22Rv1 (cell line): ENCODE measurements around the gene PPARG.
"Not testable (repeated sequence)": the region's sequence is repeated elsewhere in the genome, so short reads cannot be mapped to it uniquely, and the experiment has no call there.

Experiments
- H3K27ac ChIP-seq: fragments of 450-650 bp; 2 replicates; pipeline ENCODE4 v1.5.1; 2017
- ZFX ChIP-seq: fragments of 450-650 bp; IDR thresholded peaks from 2 replicates; pipeline ENCODE4 v1.6.1; 2017; ENCODE audit warnings: antibody characterized with exemption, borderline replicate concordance
- TF ChIP-seq, protein P1 (sequence below): fragments of 450-650 bp; IDR thresholded peaks from 2 replicates; pipeline ENCODE4 v1.5.1; 2017; ENCODE audit warnings: mild to moderate bottlenecking

PPARG gene

DNA sequence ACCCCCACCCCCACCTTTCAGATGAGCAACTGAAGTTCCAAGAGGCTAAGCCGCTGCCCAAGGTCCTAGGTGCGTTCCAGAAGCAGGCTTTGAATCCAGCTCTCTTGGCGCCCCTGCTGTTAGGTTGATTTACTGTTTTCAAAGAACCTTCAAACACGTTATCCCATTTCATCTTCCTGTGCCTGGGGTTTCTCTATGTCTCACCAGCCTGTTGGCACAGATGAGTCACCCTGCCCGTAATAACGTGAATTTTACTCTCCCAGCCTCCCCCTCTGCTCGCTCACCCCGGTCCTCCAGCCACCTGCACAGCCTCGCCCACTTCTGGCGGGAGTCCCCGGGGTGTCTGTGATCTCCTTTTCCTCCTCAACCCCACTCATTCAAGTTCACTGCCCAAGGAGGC, 182.4 kb downstream of the PPARG start:
- TF ChIP-seq, protein P1, sequence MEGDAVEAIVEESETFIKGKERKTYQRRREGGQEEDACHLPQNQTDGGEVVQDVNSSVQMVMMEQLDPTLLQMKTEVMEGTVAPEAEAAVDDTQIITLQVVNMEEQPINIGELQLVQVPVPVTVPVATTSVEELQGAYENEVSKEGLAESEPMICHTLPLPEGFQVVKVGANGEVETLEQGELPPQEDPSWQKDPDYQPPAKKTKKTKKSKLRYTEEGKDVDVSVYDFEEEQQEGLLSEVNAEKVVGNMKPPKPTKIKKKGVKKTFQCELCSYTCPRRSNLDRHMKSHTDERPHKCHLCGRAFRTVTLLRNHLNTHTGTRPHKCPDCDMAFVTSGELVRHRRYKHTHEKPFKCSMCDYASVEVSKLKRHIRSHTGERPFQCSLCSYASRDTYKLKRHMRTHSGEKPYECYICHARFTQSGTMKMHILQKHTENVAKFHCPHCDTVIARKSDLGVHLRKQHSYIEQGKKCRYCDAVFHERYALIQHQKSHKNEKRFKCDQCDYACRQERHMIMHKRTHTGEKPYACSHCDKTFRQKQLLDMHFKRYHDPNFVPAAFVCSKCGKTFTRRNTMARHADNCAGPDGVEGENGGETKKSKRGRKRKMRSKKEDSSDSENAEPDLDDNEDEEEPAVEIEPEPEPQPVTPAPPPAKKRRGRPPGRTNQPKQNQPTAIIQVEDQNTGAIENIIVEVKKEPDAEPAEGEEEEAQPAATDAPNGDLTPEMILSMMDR: no peak
- no peak overlapping the region for H3K27ac ChIP-seq

DNA sequence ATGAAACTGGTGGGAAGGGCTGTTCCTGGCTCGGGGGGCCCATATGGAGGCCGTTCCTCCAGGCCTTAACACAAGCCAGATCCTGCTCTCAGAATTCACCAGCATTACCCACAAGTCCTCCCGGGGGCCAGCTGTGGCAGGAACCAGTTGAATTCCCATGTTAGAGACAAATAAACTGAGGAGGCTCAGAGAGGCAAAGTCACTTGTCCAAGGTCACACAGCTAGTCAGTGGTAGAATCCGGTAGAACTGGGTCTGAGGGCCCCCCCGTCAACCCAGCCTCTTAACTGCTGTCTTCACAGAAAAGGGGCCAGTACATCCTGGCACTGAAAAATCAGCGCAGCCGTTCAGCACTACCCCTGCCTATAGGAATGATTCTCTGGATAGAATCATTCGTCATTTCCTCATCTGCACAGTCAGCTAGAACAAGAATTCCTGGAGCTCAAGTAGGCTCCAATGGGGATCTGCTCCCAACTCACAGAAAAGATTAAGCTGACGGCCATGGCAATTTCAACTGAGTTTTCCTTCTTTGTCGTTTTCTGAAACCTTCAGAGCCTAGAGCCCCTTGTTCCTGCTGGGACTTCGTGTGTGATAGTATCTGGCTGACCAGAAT, 183.2 kb downstream of the PPARG start:
- H3K27ac ChIP-seq: no peak overlapping the region
- TF ChIP-seq, protein P1: no peak
- no peak for TF ChIP-seq ZFX

DNA sequence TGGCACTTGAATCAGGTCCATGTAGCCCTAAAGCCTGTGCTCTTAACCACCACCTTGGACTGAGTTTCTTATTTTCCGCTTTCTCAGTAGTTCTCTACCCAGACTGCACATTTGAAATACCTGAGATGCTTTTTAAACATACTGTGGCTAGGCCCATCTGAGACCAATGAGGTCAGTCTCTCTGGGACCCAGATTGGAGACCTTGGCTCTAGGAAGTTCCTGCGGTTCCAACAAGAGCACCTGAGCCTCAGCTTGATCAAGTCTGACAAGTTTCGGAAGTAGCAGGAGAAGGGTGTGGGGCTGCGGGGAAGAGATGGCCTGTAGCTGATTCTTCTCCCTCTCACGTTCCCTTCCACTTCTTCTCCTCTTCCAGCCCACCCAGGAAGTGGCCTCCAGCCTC, 183.9 kb downstream of the PPARG start:
- TF ChIP-seq, protein P1: no peak
- no peak for TF ChIP-seq ZFX
- no peak overlapping the region for H3K27ac ChIP-seq

DNA sequence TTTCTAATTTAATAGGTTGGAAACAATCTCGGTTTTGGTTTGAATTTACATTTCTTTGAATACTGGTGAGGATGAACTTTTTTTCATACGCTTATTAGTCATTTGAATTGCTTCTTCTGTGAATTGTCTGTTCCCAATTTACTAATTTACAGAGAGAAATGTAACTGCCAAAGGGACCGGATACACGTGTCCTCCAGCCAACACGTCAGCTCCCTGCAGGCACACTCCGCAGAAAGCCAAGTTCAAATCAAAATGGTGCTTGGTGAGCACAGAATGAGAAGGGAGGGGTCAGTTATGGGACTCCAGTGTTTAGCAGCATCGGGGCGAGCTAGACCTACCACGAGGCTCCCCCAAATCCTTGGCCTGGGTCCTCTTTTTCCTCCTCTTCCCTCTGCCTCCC, 184.6 kb downstream of the PPARG start:
- TF ChIP-seq ZFX: no peak
- TF ChIP-seq, protein P1: no peak
- no peak overlapping the region for H3K27ac ChIP-seq

DNA sequence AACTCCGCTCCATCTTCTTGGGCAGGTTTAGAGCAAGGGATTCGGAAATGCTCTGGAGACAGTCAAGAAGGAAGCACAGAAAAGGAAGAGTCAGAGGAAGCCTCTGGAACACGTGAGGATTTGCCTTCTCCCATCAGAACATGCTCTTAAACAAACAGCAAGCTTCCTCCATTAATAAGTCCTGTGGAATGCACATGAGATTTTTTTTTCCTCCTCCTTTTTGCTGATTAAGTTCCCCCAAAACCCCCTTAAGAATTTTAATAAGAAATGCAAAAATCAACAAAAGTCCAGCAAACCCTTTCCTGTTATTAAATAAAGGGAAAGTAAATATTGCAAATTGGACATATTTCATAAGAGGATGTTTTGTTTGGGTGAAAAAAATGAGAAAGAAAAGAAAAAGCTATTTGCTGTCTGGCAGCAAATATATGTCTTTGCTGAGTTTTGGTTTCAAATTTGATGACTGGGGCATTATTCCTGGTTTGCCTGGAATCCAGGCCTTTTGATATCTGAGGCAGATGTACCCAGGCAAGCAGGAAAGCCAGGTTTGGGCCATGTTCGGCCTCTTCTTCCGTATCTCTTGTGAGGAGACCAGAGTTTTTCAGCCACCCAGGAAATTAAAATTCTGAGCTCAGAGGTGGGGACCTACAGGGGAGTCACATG, 187.5 kb downstream of the PPARG start:
- no peak overlapping the region for H3K27ac ChIP-seq
- TF ChIP-seq ZFX: no peak
- TF ChIP-seq, protein P1: no peak

DNA sequence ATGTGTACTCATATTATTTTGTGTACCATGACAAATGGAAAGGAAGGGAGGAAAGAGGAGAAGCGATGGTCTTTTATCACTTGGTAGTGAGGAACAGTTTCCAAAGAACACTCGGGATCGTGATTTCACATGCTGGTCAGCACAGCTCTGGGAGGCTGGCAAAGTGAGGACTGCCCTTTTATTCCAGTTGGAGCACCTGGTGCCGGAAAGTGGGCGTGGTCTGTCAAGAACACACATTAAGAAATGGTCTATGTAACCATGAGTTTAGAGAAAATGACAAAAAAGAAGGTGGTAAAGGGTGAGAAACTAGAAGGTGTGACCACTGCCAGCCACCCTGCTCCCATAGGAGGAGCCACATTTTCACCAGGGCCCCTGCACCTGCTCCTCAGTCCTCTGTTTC, 188.4 kb downstream of the PPARG start:
- TF ChIP-seq ZFX: no peak
- TF ChIP-seq, protein P1: no peak
- H3K27ac ChIP-seq: no peak overlapping the region

DNA sequence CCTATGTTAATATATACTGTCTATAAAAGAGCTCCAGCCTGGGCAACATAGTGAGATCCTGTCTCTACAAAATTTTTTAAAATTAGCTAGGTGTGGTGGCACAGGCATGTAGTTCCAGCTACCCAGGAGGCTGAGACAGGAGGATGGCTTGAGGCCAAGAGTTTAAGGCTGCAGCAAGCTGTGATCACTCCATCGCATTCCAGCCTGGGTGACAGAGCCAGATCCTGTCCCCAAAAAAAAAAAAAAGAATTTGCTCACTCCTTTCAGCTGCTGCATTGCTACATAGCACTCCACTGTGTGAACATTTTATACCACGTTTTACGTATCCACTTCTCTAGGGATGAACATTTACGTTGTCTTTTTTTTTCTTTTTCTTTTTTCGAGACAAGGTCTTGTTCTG, 189.5 kb downstream of the PPARG start:
- H3K27ac ChIP-seq: no peak overlapping the region
- TF ChIP-seq ZFX: no peak
- TF ChIP-seq, protein P1: no peak

DNA sequence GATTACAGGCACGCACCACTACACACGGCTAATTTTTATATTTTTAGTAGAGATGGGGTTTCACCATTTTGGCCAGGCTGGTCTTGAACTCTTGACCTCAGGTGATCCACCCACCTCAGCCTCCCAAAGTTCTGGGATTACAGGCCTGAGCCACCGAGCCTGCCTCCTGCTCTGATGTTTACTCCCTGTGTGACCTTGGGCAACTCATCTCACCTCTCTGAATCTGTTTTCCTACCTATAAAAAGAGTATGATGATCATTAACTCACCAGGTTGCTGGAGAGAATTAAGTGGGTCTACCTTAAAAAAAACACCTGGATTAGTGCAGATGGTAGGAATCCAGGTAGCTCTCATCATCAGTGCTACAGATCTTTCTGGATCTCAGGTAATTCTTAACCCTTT, 190.3 kb downstream of the PPARG start:
- not testable (repeated sequence) for H3K27ac ChIP-seq
